HG03521 (cell line): ENCODE measurements around the gene CBX8.

Experiments used
- ATAC-seq: cut with Tn5 transposase; IDR thresholded peaks from one replicate; pipeline ENCODE4 v1.9.1; 2021; ENCODE audit warnings: mild to moderate bottlenecking, moderate library complexity; ENCODE audit not compliant: unreplicated experiment

Gene CBX8

DNA sequence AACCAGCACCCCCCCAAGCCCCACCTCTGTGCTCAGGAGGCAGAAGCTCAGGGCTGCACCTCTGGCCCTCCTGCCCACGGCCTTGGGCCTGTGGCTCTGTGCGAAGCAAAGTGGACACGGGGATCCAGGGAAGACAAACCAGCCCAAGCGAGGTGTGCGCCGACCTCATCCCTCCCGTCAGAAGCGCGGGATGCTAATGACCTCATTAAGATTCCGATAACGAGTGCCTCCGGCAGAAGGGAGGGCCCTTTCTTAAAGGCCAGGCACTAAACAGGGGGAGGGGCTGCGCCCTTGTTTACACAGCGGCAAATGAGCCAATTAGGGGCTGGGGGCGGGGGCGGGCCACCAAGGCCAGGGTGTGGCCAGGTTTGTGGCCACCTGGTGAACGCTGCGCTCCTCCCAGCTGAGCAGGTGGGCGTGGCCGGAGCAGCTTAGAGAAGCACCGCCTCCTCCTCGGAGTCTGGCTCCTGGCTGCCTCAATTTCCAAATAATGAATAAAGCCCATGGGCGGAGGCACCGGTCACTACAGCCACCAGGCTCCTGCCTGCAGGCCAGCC, 39.2 kb upstream of the CBX8 start:
- ATAC-seq: no peak

DNA sequence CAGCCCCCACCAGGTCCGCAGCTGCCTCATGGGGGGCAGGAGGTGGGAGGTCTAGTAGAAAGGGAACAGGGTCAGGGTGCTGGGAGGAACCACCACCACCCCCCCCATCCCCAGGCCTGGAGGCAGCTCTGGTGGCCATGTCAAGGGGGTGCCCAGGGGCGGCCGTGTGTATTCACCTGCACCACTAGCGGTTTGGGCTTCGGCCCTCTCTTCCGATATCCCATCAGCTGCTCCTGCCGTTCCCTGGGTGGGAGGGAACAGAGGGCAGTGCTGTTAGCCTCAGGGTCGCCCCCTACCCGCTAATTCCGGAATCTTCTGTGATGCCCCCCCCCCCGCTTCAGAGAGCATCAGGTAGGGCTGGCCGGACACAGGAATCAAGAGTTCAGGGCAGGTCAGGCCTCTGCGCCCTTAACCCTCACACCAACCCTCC, 38.6 kb upstream of the CBX8 start:
- ATAC-seq: no peak

DNA sequence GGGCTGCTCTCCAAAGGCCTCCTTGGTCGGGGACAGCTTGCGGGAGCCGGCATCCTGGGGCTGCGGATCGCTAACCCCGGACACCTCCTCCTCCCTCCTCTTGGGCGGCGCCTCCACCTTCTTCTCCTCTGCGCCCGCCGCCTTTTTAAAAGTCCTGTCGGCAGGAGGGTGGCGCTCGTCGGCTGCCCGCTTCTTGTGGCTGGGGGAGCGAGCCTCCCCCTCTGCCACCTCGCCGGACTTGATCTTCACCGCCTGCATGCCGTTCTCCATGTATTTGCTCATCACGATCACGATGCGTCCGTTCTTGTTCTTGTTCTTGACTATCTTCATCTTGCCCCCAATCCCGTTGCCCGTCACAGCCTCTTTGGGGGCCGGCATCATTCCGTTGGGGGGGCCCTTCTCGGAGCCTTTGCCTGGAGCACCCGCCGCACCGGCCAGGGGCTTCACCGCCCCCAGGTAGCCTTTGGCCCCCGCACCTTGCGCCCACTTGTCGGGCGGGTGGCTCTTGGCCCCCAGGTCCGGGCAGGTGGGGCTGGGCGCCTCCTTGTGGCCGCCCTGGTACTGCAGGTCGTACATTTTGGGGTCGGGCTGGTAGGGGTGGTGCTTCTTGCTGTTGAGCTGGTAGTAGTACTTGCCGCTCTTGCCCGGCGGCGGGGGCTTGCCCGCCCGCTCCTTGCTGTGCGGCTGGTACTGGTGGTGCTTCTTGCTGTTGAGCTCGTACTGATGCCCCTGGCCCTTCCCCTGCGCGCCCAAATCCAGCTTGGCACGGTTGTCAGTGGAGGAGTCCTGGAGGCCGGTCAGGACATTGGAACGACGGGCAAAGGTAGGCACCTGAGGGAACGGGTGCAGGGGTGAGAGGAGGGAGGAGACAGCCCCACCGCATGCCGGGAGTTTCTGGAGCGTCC, 37.9 kb upstream of the CBX8 start:
- ATAC-seq: no peak

DNA sequence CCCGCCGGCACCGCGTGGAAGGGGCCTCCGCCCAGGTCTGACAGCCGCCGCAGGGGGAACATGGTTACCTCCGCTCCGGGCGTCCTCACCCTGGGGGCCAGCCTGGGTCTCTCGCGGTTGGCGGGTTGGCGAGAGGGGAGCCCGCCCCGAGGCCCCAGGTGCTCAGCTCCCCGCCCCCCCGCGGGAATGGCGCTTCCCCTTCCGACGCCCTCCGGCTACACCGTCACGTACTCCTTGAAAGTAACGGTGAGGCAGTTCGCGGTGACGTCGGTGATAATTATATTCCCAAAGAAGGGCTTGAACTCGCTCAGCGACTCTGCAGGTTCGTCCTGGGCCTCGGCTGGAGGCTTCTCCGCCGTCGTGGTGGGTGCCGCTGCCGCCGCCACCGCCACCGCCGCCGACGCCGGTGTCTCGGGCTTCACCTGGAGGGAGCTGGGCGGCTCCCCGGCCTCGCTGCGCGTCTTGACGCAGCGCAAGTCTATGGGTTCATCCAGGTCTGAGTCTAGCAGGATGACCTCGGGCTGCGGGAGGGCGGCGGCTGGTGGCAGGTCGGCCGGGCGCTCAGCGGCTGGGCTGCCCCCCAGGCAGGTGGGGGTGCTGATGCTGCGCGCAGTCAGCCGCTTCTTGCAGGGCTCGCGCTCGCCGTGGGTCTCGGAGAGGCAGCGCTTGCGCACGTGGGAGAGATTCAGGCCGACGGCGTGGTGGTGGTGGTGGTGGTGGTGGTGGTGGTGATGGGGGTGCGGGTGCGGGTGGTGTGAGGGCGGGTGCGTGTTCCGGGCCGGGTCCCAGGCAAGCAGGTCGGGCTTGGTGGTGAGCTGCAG, 37.1 kb upstream of the CBX8 start:
- ATAC-seq: no peak

DNA sequence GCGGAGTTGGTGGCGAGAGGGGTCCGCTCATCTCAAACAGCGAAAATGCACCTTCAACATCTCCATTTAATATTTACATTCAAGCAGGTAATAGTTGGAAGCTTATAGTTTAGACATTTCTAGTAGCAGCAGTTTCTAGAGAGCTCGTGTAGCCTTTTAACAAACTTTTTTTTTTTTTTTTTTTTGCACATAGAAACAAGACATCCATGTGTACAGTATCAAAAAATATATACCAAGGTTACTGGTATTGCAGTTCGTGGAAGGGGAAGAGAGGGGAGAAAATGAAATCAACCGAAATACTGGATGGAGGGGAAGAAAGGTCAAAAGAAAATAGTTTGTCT, 36.2 kb upstream of the CBX8 start:
- no peak for ATAC-seq

DNA sequence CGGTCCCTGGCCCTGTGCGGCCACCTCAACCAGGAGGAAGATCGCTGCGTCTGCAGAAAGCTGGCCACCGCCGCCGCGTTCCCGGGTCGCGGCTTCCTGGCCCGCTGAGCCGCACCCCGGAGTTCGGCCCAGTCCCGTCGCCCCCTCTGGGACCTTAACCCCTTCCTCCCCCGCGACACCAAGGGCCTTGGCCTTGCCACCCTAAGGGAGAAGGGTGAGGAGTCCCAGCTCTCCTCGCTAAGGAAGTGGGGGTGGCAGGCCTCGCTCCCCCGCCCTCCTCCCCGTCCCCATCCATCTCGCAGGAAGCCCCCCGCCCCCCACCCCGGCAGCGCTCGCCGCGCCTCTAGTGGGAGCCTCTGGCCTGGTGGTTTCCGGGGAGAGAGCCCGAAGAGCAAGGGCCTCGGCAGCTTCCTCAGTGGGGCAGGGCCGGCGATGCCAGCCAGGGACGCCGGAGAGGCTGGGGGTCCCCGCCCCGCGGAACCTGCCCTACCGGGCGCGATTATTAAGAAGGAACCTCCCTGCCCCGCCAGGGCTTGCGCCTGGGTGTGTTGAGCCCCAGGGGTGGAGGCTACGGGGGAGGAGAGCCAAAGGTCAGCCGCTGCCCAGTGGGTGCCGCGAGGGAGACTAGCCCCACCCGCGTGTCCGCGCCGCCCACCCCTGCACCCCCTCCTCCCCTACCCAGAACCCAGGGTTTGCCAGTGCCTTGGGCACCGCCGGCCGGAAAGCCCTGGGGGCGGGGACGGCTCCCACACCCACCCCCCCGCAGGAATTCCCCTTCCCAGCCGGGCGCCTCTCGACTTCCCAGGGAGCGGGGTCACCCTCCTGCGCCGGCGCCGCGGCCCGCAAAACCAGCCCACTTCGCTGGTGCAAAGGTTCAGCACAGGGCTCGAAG, 35.6 kb upstream of the CBX8 start:
- no peak for ATAC-seq

DNA sequence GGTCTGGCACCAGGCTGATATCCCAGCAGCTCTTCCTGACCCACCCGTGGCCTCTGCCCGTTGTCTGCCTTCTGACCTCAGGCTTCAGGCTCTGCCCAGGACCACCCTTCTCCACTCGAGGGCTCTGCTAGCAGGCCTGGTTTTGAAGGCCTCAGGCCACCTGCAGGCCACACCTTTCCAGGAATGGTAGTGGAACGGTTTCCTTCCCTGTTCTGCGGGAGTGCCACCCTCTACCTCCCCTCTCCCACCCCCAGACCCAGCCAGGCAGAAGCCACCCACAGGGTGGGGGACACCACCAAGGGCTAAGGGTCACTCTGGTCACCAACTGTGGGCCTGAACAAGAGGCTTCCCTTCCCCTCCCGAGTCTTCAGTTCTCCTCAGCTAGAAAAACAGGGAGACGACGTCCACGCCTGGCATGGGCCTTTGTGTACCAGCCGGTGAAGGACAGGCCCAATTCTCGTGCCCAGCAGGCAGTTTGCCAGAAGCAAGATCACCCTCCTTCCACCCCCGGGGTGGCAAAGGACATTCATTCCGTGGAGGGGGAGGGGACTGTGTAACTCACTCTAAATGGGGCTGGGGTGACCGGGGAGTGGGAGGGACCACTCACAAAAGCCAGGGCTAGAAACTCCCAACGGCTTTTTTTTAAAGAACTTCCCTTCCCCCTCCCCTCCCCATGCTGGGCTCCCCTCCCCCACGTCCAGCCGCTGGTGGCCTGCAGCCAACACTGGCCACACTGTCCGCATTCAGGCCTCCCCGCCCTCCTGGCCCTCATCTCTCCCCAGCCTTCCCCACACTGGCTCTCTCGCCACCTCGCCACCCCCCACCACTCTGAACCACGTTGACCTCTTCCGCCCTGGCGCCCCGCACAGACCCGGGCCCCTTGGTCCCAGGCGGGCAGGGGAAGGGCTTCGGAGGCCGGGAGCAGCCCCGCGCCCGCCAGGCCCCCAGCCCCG, 34.7 kb upstream of the CBX8 start:
- no peak for ATAC-seq

DNA sequence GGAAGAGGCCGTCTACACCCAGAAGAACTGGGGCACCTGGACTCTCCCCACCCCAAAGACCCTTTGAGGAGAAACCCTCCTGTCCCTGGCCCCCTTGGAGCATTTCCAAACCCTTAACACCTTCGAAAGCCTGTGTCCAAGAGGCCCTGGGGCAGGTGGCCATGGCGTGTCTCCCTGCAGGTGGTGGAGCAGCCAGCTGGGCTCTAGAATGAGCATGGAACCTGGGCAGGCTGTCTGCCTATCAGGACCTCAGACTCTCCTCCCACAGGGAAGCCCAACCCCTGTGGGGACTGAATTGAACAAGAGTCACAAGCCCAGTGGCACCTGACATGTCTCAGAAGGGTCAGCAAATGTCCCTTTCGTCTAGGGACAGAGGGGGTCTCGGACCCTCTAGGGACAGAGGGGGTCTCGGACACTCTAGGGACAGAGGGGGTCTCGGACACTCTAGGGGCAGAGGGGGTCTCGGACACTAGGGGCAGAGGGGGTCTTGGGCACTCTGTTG, 33.9 kb upstream of the CBX8 start:
- no peak for ATAC-seq

DNA sequence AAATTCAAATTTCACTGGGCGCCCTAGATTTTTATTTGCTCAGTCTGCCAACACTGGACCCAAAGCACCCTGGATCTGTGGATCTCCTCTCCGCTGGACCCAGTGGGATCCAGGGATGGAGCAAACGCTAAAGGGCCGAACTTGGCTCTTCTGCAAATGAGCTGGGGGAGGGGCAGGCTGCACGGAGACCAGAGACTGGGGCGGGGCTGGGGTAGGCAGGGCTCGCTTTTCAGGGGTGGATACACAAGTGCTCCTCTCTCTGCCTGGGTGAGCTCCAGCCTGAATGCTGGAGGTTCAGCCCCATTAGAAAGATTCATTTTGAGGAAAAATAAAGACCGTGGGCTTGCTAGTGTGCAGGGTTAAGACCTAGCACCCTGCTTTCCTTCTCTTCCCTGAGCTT, 33.4 kb upstream of the CBX8 start:
- ATAC-seq: no peak

DNA sequence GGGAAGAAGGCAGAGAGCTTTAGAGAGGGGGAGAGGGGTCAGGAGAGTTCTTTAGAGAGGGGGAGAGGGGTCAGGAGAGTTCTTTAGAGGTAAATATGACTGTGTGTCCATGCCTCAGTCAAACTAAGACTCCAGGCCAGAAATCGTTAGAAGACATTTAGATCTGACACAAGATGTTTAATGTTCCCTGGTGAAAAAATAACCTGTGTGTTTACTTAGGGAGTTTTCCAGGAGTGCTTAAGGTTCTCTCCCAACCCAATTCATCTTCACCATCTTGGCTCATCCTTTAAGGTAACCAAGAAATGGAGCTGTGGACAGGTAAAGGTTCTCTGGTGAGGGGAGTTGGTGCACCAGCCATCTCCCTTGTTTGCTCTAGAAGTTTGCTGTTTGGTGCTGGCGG, 32.6 kb upstream of the CBX8 start:
- ATAC-seq: no peak

DNA sequence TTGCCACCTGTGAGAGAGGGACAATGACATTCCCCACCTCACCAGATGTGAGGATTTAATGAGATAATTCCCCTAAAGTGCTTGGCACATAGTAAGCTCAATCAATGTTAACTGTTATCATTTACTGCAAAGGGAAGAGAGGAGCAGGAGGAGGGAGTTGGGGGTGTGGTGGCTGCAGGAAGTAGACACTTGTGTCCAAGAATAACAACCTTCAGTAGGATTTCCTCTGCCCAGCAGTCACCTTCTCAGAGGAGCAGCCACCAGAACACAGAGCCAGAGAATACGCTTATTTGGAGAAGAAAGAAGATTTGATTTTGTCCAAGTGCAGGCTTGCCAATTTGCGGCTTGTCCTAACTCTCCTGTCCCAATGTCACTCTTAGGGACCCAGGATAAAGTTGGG, 32.1 kb upstream of the CBX8 start:
- no peak for ATAC-seq

DNA sequence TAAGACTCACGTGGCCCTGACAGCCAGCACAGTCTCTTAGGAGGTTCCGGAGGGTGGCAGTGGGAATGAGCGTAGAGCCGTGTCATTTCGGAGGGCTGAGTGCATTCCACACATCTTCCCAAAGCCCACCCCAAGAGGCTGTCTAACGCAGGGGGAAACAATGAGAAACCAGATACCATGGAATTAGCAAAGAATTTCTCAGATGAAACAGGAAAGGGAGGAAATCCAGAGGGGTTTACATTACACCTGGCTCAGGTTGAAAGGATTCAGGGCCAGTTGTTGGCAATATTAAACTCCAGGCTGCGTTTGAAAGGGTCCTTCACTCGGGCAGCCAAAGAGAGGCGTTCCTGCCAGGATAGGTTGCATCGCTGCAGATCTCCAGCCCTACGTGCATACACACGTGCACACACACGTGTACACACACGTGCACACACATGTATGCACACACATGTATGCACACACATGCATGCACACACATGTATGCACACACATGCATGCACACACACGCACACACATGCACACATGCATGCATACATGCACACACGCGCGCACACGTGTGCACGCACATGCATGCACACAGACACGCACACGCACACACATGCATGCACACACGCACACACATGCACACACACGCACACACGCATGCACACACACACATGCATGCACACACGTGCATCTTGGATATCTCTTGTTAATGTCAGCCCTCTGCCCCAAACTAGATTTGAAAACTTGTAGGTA, 30.1 kb upstream of the CBX8 start:
- ATAC-seq: no peak

DNA sequence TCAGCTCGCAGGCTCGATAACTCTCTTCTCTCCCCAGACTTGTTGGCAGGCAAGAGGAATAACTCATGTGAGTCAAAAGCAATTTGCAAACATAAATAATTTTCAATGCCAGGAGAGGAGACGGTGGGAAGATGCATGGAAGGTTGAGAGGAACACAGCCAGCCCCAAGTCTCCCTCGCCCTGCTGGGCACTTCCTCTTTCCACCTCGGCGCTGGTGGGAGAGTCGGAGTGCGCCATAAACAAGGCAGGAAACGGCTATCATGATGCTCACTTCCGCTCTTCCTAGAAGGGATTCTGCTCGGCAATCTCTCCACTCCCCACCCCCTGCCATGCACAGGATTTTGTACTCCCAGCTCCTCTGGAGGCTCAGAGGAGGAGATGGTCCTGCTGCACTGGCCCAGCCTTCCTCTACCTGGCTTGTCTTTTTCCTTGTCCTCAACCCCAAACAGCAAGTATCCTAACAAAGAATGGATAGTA, 29.4 kb upstream of the CBX8 start:
- no peak for ATAC-seq

DNA sequence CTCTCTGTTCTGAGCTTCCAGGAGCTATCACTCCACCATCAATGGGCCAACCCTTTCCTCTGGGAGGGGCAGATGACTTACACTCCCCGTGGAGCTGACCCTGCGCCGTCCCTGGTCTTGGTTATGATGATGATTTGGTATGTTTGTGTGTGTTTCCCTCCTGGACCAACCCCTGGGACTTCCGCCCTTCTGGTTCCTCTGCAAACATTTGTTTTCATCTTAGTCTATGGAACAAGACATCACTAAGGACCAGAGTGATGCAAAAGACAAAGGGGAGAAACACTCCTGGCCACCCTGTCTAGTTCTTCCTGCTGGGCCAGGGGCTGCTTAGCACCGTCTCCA, 28.7 kb upstream of the CBX8 start:
- ATAC-seq: no peak

DNA sequence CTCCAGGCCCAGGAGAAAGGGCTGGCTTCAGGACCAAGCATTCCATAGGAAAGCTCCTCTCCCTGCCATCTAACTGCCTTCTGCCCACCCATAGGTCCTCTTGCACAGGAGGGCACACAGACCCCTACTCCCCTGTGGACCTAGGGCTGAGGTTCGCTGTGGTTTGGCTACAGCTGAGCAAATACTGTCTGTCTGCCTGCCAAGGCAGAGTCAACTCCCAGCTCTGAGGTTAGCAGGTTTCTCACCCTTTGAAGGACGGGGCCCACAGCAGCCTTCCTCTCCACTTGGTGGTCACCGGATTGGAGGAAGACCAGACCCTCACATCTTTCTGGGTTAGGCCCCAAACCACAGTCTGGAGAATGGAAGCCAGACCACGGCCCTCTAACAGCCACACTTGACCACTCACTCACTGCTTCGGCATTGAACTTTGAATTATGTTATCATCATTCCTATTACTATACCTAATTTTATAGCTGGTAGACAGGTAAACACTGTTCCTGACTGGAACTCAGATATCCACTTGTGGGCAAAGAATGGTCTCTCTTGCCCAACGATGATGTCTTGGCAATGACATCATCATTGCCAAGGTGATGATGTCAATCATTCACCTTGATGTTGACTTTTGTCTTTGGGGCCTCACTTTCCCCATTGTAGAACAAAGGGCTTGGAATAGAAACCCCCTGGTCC, 28.2 kb upstream of the CBX8 start:
- no peak for ATAC-seq

DNA sequence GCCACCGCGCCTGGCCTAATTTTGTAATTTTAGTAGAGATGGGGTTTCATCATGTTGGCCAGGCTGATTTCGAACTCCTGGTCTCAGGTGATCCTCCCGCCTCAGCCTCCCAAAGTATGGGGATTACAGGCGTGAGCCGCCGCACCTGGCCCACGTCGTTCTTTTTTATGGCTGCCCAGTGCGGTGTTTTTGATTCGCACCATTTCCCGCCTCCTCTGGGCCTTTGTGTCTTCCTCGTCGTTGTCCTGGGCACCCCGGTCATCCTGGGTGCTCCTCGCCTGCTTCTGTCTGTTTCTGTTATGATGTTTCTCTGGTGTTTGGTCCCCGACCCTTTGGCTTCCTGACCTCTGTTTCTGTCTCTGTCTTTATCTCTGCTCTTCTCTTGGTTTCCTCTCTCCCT, 27.4 kb upstream of the CBX8 start:
- no peak for ATAC-seq

DNA sequence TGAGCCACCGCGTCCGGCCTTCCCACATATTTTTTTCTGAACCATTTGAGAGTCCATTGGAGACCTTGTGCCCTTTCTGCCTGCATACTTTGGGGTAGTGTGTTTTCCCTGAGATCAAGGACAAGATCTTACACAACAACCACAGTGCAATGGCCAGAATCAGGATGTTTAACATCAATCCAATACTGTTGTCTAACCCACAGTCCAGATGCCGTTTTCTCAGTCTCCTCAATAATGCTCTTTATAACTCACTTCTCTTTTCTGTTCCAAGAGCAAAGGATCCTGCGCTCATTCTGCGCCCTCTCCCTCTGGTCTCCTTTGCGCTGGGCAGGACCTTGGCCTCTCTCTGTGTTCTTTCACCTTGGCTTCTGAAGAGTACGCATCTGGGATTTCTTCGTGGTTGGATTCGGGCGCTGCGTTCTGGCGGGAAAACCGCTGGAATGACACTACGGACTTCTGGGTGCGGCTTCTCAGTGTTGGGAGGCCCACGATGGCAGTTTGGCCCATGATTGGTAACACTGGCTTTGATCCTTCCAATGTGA, 25.8 kb upstream of the CBX8 start:
- no peak for ATAC-seq
